GM23338 (cell line): Measurements from ENCODE around the gene SRGAP2C. TPM values are rescaled to one million over a fixed set of nuclear protein-coding genes. Genes with fewer than 3 reads are reported as not detected.

Experiments used
- ATAC-seq: fragments of 200-7000 bp; cut with Tn5 transposase; 3 replicates; pipeline ENCODE4 v1.9.1; 2020
- DNase-seq: peaks from one replicate; pipeline ENCODE4 v3.0.0-alpha.2; 2015; ENCODE audit warnings: low spot score
- H2AFZ ChIP-seq: fragments of 200-600 bp; sonication (generic); 2 replicates; pipeline ENCODE4 v1.8.0; 2016; ENCODE audit warnings: antibody characterized with exemption, mild to moderate bottlenecking, moderate library complexity
- H3F3A ChIP-seq: fragments of 200-600 bp; sonication (generic); replicated peaks from 2 replicates; pipeline ENCODE4 v1.8.0; 2017; ENCODE audit warnings: antibody characterized with exemption, mixed run types, low read depth
- H3K27ac ChIP-seq: fragments of 200-600 bp; sonication (generic); 2 replicates; pipeline ENCODE4 v1.6.1; 2016; ENCODE audit warnings: low read depth
- H3K27me3 ChIP-seq: fragments of 200-600 bp; sonication (generic); 2 replicates; pipeline ENCODE4 v1.8.0; 2016; ENCODE audit warnings: mild to moderate bottlenecking, mixed run types, moderate library complexity; ENCODE audit not compliant: insufficient read depth
- H3K36me3 ChIP-seq: fragments of 200-600 bp; sonication (generic); 2 replicates; pipeline ENCODE4 v1.8.0; 2016; ENCODE audit warnings: mild to moderate bottlenecking; ENCODE audit not compliant: insufficient read depth
- H3K4me1 ChIP-seq: fragments of 200-600 bp; sonication (generic); 2 replicates; pipeline ENCODE4 v1.8.0; 2016; ENCODE audit warnings: mild to moderate bottlenecking, moderate library complexity; ENCODE audit not compliant: insufficient read depth
- H3K4me2 ChIP-seq: fragments of 200-600 bp; sonication (generic); 2 replicates; pipeline ENCODE4 v1.7.1; 2017; ENCODE audit warnings: mixed run types
- H3K4me3 ChIP-seq: fragments of 200-600 bp; sonication (generic); 2 replicates; pipeline ENCODE4 v1.6.1; 2016; ENCODE audit warnings: mixed run types
- H3K79me2 ChIP-seq: fragments of 200-600 bp; sonication (generic); replicated peaks from 2 replicates; pipeline ENCODE4 v1.8.0; 2017; ENCODE audit warnings: mild to moderate bottlenecking; ENCODE audit not compliant: insufficient read depth
- H3K9me2 ChIP-seq: fragments of 200-600 bp; sonication (generic); 2 replicates; pipeline ENCODE4 v1.8.0; 2017; ENCODE audit not compliant: insufficient read depth
- H4K20me1 ChIP-seq: fragments of 200-600 bp; sonication (generic); replicated peaks from 2 replicates; pipeline ENCODE4 v1.8.0; 2017; ENCODE audit warnings: mild to moderate bottlenecking; ENCODE audit not compliant: insufficient read depth
- H3K27ac Mint-ChIP-seq: 2 replicates; pipeline ENCODE4 v1.8.0; 2020; ENCODE audit warnings: inconsistent platforms, mild to moderate bottlenecking, moderate library complexity, mixed read lengths
- H3K27me3 Mint-ChIP-seq: 3 replicates; pipeline ENCODE4 v1.8.0; 2022; ENCODE audit warnings: low read depth, mild to moderate bottlenecking, moderate library complexity, mixed read lengths, inconsistent platforms; ENCODE audit not compliant: insufficient read depth, poor library complexity
- H3K36me3 Mint-ChIP-seq: 3 replicates; pipeline ENCODE4 v1.8.0; 2021; ENCODE audit warnings: low read depth, mild to moderate bottlenecking, inconsistent platforms, moderate library complexity, mixed read lengths
- H3K4me1 Mint-ChIP-seq: 3 replicates; pipeline ENCODE4 v1.8.0; 2020; ENCODE audit warnings: mild to moderate bottlenecking, inconsistent platforms, mixed read lengths
- H3K4me3 Mint-ChIP-seq: 3 replicates; pipeline ENCODE4 v1.8.0; 2021; ENCODE audit warnings: moderate library complexity, mild to moderate bottlenecking, inconsistent platforms, mixed read lengths
- H3K9me3 Mint-ChIP-seq: 3 replicates; pipeline ENCODE4 v1.8.0; 2020; ENCODE audit warnings: moderate library complexity, mild to moderate bottlenecking, inconsistent platforms, mixed read lengths
- CREB1 ChIP-seq: fragments of 250-450 bp; sonication (Bioruptor Pico); IDR thresholded peaks from 2 replicates; pipeline ENCODE4 v1.5.0; 2020; ENCODE audit warnings: low read depth, mild to moderate bottlenecking, moderate library complexity
- CTCF ChIP-seq, 2 experiments: fragments of 200-600 bp in 1 of 2; sonication (generic) in 1 of 2; conservative IDR thresholded peaks; 2 replicates each; pipeline versions ENCODE4 v1.5.1 to v1.6.1; 2016 to 2017; ENCODE audit warnings: antibody characterized with exemption in 2 of 2, low read depth in 2 of 2, mild to moderate bottlenecking in 2 of 2, moderate library complexity in 1 of 2
- EZH2 ChIP-seq: fragments of 200-600 bp; sonication (generic); IDR thresholded peaks from one replicate; pipeline ENCODE4 v1.8.0; 2017; ENCODE audit warnings: antibody characterized with exemption, mild to moderate bottlenecking, low read depth; ENCODE audit not compliant: unreplicated experiment
- EZH2phosphoT487 ChIP-seq: fragments of 200-600 bp; sonication (generic); IDR thresholded peaks from one replicate; pipeline ENCODE4 v1.8.1; 2018; ENCODE audit warnings: antibody characterized with exemption; ENCODE audit not compliant: unreplicated experiment
- JUNB ChIP-seq: IDR thresholded peaks from one replicate; pipeline ENCODE4 v1.6.1; 2016; ENCODE audit warnings: antibody characterized with exemption; ENCODE audit not compliant: unreplicated experiment
- NANOG ChIP-seq: IDR thresholded peaks from 2 replicates; pipeline ENCODE4 v1.6.1; 2016; ENCODE audit warnings: antibody characterized with exemption, borderline replicate concordance
- POLR2AphosphoS5 ChIP-seq: IDR thresholded peaks from 2 replicates; pipeline ENCODE4 v1.6.1; 2016; ENCODE audit warnings: antibody characterized with exemption, low read depth
- STAT1 ChIP-seq: IDR thresholded peaks from one replicate; pipeline ENCODE4 v1.6.1; 2016; ENCODE audit warnings: antibody characterized with exemption; ENCODE audit not compliant: unreplicated experiment
- ZNF114 ChIP-seq: fragments of 250-450 bp; sonication (Bioruptor Pico); IDR thresholded peaks from 2 replicates; pipeline ENCODE4 v1.5.0; 2020; ENCODE audit warnings: mild to moderate bottlenecking, moderate library complexity
- ZNF331 ChIP-seq: fragments of 250-450 bp; sonication (Bioruptor Pico); IDR thresholded peaks from 2 replicates; pipeline ENCODE4 v1.5.0; 2020; ENCODE audit warnings: low read depth, mild to moderate bottlenecking, moderate library complexity
- polyA plus RNA-seq: library from polyadenylated mRNA; unstranded; fragments of >200 nt; fragmentation: Nextera tagmentation; extraction: Ambion mirVana; gene quantifications from 2 replicates; pipeline ENCODE4 v1.2.1, GENCODE V29; 2016
- total RNA-seq: library from RNA; depleted of rRNA; stranded (reverse); fragments of >200 nt; shearing (Covaris generic); gene quantifications from 2 replicates; pipeline ENCODE4 v1.2.3, GENCODE V29; 2014
- TF ChIP-seq, protein P1 (sequence below): IDR thresholded peaks from one replicate; pipeline ENCODE4 v1.6.1; 2018; ENCODE audit warnings: antibody characterized with exemption; ENCODE audit not compliant: unreplicated experiment

The SRGAP2C gene
- total and polyA plus RNA-seq, 2 experiments from 2014 or later, result 18.0 to 20.4 TPM

DNA sequence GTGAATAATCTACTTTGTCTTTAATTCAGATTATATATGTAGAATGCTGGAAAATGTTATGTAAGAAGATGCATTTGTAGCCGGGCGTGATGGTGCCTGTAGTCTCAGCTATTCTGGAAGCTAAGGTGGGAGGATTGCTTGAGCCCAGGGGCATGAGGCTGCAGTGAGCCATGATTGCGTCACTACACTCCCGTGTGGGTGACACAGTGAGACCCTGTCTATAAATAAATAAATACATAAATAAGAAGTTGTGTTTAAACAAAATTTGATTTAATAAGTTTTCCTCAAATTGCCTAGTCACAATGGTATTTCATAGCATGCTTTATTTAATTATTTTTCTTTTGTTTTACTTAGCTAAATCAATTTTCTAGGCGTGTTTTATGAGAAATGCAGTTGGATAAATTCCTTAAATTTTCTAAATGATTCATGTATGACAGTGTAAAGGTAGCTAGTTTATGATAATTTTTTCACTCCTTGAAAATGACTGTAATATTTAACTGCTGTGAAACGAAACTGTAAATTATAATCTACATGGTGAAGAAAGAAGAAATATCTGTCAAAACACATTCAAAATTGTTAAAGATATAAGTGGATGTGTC is 232.6 kb downstream of the SRGAP2C start:
- H3K4me2 ChIP-seq, result no peak overlapping the region
- Mint-ChIP-seq H3K9me3 (no peaks in the 10 kb centered on the region; the same call in 2 of the 3 replicates), H3K27me3 (peaks cover 2% of the 10 kb centered on the region), H3K27ac (no peak overlapping the region), H3K4me3 (no peak overlapping the region), H3K4me1 (peaks cover 20% of the 10 kb centered on the region), H3K36me3 (no peaks in the 10 kb centered on the region)
- TF ChIP-seq POLR2AphosphoS5, result no peak
- no peak for TF ChIP-seq EZH2phosphoT487
- no peak for TF ChIP-seq ZNF114 (CRISPR knock-in tag)
- TF ChIP-seq CREB1 (CRISPR knock-in tag), result no peak
- no peak for TF ChIP-seq EZH2
- TF ChIP-seq JUNB, result no peak
- no peak for TF ChIP-seq CTCF (conservative IDR thresholded peaks at IDR 0.05; ENCODE audit: low read depth in 2 of 2)
- no peak for TF ChIP-seq STAT1
- TF ChIP-seq, protein P1, sequence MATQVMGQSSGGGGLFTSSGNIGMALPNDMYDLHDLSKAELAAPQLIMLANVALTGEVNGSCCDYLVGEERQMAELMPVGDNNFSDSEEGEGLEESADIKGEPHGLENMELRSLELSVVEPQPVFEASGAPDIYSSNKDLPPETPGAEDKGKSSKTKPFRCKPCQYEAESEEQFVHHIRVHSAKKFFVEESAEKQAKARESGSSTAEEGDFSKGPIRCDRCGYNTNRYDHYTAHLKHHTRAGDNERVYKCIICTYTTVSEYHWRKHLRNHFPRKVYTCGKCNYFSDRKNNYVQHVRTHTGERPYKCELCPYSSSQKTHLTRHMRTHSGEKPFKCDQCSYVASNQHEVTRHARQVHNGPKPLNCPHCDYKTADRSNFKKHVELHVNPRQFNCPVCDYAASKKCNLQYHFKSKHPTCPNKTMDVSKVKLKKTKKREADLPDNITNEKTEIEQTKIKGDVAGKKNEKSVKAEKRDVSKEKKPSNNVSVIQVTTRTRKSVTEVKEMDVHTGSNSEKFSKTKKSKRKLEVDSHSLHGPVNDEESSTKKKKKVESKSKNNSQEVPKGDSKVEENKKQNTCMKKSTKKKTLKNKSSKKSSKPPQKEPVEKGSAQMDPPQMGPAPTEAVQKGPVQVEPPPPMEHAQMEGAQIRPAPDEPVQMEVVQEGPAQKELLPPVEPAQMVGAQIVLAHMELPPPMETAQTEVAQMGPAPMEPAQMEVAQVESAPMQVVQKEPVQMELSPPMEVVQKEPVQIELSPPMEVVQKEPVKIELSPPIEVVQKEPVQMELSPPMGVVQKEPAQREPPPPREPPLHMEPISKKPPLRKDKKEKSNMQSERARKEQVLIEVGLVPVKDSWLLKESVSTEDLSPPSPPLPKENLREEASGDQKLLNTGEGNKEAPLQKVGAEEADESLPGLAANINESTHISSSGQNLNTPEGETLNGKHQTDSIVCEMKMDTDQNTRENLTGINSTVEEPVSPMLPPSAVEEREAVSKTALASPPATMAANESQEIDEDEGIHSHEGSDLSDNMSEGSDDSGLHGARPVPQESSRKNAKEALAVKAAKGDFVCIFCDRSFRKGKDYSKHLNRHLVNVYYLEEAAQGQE, result no peak
- no peak for TF ChIP-seq NANOG
- TF ChIP-seq ZNF331 (CRISPR knock-in tag), result no peak
- no peak overlapping the region for H2AFZ ChIP-seq
- H3F3A ChIP-seq, result no peaks in the 10 kb centered on the region
- ATAC-seq (no peak; the same call in 2 of the 3 replicates), DNase-seq (no peak)
- no peaks in the 10 kb centered on the region for H3K36me3 ChIP-seq
- H3K4me3 ChIP-seq, result no peak overlapping the region
- no peaks in the 10 kb centered on the region for H3K79me2 ChIP-seq
- H4K20me1 ChIP-seq, result no peaks in the 10 kb centered on the region
- no peaks in the 10 kb centered on the region for H3K9me2 ChIP-seq
- no peak overlapping the region for H3K27ac ChIP-seq
- peaks cover 13% of the 10 kb centered on the region for H3K4me1 ChIP-seq
- H3K27me3 ChIP-seq, result no peaks in the 10 kb centered on the region
